CD4-positive, alpha-beta T cell treated with Interleukin-12 subunit alpha and Interleukin-12 subunit beta, for 1 hour (primary cell): ENCODE measurements around the gene DEGS2.
"Not testable (repeated sequence)": the region's sequence is repeated elsewhere in the genome, so short reads cannot be mapped to it uniquely, and the experiment has no call there.

Source experiments
- DNase-seq: peaks from one replicate; pipeline ENCODE4 v3.0.0-alpha.2; 2020

DEGS2 gene

DNA sequence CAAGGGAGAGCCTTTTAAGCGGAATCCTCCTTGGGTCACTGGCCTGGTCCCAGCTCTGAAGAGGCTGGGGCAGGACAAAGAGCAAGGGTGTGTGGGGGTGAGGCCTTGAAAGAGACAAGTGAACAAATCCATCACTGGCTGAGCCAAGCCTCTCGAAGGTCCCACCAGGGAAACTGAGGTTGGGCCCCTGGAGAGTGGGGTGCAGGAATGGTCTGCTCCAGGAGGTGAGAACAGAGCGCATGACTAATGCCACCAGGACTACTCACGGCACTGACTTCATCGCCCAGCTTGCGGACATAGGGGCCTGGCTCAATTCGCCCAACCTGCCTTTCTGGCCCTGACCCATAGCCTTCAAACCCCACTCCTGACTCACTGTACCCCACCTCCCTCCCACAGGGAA is 19.2 kb upstream of the DEGS2 start:
- DNase-seq: no peak

DNA sequence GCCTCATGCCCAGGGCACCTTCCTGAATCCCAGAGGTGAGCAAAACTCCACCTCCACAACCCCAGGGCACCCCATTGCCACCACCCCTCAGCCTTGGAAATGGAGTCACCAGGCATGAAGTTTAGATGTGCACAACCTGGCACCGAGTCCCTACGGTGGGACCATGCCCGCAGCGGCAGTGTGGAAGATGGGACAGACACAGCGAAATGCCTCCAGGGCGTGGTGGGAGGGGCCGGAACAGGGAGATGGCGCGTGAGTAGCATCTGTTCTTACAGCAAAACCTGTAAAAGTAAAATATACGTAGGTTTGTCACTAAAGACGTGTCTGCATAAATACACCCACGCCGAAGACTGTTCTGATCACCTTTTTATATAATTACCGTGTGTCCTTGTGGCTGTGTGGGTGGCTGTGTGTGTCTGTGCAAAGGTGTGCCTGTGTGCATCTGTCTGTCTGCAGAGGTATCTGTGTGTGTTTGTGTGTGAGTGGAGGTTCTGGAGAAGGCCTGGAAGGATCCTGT is 17.4 kb upstream of the DEGS2 start:
- no peak for DNase-seq

DNA sequence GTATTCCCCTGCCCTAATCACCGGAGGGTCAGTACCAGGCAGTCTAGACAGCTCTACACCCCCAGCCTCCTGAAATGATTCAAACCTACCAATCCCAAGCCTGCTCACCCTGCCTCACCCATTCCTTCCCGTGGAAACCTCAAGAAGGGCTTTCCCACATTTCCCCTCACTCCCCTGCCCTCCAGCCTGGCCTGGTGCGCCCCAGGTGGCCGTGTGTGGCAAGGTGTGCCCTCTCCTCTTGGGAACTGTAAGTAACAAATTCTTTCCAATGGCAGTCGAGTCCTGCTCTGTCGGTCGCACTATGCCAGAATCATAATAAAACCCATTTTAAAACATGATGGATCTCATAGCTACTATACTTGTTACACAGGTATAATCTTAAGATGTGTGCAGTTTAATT is 13.9 kb upstream of the DEGS2 start:
- no peak for DNase-seq

DNA sequence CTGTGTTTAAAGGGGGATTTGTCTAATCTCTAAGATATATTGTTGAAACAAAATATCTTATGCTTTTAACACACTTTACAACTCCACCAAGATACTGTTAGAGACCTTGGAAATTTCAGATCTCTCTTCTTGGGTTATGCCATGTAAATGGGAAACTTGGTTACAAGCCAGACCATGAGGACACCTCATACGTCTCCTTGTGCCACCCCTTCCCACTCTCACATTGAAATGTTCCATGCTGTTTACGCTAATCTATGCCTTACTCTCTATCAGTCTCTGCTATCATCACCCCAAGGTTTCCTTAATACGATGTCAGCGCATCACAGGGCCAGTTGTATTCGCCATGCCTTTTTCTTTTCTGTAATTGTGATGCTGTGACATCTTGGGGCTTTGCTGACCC is 13.4 kb upstream of the DEGS2 start:
- DNase-seq: no peak

DNA sequence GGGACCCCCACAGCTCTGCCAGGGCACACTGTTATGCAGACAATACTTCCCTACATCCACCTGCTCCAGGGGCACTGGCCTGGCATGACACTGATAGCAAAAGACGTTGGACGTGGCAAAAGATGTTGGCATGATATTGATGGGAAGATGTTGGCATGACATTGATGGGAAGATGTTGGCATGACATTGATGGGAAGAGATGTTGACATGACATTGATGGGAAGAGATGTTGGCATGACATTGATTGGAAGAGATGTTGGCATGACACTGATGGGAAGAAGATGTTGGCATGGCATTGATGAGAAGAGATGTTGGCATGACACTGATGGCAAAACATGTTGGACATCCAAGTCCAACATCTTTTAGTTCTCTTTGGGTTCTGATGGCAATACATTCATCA is 11.4 kb upstream of the DEGS2 start:
- DNase-seq: no peak

DNA sequence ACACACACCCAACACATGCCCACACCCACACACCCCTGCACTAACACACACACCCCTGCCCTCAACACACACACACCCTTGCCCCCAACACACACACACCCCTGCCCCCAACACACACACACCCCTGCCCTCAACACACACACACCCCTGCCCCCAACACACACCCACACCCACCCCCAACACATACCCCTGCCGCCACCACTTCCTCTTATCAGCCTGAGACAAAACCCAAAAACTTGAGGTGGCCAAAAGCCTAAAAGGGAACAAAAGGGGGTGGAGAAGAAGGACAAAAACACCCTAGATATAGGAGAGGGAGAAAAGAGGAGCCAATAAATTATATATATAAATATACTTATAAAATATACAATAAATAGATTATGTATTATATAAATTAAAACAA is 9.1 kb upstream of the DEGS2 start:
- no peak for DNase-seq

DNA sequence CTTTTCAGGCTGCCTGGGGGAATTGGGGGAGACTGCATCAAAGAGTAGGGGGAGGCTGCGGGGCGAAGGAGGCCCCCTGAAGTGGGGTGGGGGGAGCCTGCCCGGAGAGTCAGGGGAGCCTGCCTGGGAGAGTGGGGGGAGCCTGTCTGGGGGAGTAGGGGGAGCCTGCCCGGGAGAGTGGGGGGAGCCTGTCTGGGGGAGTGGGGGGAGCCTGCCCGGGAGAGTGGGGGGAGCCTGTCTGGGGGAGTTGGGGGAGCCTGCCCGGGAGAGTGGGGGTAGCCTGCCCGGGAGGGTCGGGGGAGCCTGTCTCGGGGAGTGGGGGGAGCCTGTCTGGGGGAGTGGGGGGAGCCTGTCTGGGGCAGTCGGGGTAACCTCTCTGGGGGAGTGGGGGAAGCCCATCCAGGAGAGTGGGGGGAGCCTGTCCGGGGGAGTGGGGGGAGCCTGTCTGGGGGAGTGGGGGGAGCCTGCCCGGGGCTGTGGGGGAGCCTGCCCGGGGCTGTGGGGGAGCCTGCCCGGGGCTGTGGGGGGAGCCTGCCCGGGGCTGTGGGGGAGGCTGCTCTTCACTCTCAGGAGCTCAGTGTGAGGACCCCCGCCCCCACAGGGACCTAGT is 6.5 kb upstream of the DEGS2 start:
- no peak for DNase-seq

DNA sequence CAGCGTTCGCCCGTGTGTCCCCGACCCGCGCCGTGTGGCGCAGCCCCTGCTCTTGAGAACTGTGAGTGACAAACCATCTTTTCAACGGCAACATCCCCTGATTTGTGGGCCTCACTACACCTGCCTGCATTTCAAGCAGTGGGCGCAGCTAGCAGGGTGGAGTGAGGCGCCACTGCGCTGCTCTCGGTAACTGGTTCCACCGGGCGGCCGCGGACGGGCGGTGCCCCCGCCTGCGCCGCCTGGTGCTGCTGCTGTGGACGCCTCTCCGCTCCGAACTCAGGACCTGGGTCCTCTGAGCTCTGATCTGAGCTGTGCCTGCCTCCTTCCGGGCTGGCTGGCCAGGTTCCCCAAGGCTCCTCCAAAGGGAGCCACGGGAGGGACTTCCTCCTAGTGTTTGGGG is 5.9 kb upstream of the DEGS2 start:
- DNase-seq: no peak

DNA sequence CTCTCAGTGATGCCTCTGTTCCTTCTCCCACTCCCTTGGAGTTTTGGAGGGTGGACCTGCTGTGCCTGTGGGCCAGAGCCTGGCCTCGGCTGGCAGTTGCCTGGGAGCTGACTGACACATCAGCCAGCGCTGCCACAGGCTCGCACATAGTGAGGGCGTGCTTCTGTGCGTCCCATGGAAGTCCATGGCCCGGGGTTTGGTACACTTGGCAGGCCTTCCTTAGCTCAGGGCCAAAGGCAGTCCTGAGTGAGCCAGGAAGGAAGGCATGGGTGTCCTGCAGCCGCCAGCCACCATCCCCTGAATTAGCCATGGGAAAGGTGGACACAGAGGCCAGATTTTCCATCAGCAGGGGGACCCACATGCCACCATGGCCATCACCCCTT is 1.1 kb upstream of the DEGS2 start:
- DNase-seq: no peak

DNA sequence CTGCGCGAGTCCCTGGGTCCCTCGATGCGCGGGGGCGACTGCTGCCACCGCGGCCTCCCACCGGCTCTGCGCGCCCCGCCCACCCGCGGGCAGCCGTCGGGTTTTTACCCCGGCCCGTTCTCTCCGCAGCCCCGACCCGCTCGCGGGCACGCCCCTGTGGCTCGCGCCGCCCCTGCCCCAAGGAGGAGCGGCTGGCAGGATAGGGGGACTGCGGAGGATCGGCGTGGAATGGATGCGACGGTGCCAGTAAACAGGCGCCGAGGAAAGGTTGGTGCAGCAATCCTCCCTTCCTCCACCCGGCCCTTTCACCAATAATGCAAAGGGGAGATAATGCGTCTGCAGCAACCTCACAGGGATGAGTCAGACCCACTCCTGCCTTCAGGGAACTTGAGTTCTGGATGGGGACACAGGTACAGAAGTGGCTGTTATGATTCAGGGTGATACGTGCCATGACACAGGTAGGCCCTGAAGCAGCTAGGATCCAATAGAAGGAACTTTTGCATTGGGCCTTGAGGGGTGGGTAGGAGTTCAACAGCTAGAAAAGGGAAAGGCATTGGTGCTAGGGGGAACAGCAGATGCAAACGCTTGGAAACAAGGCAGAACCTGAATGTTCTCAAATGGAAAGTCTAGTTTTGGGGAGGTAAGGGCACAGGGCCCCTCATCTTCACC is 554 bp upstream of the DEGS2 start:
- no peak for DNase-seq

DNA sequence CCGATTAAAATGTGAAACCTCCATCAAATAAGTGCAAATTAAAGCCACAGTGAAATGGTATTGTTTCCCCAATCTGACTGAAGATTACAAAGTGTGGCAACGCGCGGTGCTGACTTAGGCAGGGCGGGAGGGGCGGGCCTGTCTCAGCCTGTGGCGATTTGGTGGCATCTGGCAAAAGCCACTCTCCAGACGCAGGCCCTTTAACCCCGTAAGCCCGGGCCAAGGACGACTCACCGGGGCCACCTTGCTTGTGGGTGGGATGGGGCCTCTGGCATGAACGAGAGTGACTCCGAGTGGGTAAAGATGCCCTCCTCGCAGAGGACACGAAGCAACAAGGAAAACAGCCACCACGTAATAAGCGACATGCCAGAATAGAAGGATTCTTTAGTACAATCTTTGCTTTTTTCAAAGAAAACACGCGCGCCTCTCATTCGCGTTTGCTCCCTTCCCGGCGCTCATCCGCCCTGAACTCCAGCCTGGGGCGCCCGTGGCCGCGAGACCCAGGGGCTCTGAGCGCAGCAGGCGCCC is 815 bp downstream of the DEGS2 start:
- no peak for DNase-seq

DNA sequence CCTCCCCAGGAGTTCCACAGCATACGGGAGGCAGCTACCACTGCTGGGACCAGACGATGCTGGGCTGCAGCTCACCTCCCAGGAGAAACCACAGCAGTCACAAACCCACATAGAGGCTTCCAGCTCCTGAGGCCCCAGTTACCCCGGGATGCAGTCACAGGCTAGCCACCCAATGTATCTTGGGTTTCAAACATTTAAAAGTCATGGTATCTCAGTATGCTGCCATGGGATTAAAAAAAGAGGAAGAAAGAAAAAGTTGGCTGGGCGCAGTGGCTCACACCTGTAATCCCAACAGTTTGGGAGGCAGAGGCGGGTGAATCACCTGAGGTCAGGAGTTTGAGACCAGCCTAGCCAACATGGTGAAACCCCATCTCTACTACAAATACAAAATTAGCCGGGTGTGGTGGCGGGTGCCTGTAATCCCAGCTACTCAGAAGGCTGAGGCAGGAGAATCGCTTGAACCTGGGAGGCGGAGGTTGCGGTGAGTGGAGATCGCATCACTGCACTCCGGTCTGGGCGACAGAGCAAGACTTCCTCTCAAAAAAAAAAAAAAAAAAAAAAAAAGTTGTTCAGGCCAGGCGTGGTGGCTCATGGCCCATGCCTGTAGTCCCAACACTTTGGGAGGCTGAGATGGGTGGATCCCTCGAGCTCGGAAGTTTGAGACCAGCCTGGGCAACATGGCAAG is 1.8 kb downstream of the DEGS2 start:
- DNase-seq: not testable (repeated sequence)

DNA sequence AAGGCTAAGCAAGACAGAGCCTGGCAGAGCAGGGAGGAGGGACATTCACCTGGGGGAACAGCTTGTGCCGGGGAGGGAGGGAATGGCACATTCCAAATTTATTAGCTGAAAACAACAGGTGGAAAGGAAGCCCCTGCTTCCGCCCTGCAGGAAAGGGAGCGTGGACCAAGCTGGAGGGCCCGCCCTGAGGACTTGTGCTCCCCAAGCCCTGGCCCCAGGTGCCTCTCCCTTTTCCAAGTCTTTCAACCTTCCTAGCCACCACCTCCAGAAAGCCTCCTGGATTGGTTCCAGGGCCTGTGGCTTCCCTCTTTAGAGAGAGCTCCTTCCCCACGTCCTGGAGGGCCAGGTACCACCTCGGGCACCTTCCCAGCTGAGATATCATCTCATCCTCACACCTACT is 2.7 kb downstream of the DEGS2 start:
- no peak for DNase-seq

DNA sequence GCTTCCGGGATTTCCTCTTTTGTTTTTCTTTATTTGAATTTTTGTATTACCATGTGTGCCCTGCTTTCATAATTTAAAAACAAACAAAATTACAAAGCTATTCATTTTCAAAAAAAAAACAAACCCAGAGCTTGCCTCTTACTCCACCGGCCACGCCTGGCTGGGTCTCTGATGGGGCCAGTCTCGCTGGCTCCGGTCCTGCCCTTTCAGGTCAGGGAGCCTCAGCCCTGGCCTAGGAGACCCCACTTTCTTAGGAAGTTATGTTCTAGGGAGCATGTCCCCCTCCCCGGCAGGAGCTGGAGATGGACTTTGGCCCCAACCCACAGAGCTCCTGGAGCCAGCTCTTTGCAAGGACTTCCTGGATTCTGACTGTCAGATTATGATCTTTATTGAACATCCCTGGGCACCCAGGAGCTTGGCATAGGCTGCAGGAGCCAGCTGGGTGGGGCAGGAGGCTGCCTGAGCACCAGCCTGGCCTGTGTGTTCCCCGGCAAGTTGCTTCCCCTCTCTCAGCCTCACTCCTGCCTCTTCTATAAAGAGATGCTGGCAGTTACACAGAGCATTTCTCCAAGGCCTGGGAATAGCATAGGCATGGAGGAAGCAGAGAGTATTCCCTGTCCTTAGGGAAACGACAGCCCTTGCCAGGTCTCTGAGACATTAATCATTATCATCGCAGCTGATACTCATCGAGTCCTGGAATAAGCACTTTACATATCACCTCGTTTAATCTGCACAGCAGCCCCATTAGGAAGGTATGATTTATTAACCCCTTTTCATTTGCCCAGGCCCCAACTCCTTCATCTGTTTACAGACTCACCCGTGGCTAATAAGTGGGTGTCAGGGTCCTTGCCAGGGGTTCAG is 3.5 kb downstream of the DEGS2 start:
- no peak for DNase-seq

DNA sequence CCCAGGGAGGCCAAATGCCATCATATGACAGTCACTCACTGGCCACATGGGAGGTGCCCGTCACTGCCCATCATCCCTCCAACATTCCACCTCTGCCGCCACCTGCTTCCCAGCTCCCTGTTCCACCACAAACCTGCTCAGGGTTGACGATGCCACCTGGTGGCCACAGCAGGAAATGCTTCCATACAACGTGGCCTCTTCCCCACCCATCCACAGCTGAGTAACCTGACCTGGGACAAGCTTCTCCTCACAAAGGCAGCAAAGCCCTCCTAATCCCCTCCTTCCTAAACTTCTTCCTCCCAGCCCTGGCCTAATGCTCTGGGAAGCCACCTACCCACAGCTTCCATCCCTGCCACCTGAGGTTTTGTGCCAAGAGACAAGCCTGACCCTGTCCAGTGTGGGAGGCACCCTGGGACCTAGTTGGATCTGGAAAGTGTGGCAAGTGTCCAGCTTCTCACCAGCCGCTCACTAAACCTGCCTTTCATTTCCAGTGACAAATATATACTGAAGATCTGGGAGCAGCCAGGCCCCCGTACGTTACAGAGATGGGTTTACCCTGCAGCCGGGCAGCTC is 4.3 kb downstream of the DEGS2 start:
- no peak for DNase-seq

DNA sequence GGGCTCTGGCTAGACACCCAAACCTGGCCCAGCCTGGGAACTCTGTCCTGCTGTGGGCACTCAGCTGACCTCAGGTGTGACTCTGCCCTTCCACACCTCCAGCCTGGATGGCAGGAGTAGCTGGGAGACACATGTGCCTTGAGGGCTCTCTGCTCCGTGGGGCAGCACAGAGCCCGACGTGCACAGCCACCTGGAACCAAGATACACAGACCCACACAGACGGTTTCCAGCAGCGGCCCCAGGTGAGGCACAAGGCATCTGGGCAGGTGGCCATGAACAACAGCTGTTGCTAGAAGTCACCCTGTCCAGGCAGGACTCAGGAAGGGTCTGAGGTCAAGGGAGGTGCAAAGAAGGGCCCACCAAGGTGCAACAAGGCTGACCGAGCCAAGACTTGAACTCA is 5.9 kb downstream of the DEGS2 start:
- no peak for DNase-seq

DNA sequence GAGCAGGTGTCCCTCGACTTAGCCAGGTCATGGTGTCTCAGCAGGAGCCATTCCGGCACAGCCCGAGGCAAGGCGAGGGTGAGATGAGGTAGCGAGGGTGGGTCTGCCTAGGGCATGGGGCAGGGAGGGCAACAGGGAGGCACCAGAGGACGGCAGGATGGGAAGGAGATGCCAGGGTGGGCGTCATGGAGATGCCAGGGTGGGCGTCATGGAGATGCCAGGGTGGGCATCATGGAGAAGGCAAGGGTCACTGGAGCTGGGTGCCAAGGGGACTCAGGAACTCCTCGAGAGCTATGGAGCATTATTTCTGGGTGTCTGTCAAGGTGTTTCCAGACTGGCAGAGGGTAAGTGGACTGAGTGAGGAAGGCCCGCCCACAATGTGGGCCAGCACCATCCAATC is 7.4 kb downstream of the DEGS2 start:
- DNase-seq: no peak

DNA sequence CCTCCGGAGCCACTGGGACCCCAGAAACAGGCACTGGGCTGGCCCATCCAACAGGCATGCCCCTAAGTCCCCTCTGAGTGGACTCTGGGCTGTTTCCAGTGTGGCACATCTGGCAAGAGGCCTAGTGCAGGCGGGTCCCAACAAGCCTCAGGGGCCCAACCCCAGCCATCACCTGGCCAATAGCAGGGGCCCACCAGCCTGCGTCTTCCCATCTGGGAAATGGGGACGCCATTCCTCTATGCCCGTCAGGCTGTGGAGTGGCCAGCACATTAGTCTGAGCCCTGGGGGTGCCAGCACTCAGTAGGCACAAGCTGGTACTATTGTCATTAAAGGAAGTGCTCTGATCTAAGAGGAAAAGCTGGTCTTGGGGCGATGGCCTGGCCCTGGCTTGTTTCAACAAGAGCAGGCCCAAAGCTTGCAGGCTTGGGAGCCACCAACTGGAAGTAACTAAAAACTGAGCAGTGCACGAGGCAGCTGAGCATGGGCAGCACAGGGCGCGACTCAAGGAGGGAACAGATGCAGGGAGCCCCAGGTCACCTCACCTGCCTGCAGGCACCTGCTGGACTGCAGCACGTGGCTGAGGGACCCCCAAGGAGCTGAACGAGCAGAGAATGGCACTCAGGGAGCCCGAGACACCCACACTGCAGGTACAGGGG is 8.4 kb downstream of the DEGS2 start:
- DNase-seq: no peak

DNA sequence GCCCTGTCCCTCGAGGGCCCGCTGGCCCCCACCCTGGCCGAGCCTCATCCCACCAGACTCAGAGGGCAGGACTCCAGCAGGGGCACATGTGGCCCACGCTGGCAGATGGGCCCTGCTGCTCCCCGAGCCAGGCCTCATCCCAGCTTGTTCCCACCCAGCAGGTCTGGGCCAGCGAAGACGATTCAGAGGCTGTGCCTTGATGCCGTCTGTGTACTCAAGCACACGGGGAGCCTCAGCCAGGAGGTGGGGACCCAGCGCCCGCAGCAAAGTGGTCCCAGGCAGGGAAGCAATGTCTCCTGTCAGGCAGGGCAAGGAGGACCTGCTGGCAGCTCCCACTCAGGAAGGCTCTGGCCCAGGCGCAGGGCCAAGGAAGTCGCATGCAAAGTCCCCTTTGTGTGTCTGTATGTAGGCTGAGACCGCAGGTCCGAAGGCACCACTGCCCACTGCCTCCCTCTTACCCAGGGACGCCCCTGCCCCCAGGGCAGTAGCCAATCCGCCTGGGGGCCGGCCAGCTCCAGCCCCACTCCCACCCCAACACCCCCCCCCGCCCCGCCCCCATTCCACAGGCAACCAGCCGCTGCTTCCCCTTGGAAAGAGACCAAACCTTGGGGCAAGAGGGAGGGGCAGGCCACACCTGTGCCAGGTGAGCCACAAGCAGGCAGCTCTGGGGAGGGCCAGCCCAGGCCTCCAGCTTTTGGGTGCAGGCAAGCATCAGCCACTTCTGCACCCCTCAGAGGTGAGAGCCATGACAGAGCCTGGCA is 9.4 kb downstream of the DEGS2 start:
- no peak for DNase-seq

DNA sequence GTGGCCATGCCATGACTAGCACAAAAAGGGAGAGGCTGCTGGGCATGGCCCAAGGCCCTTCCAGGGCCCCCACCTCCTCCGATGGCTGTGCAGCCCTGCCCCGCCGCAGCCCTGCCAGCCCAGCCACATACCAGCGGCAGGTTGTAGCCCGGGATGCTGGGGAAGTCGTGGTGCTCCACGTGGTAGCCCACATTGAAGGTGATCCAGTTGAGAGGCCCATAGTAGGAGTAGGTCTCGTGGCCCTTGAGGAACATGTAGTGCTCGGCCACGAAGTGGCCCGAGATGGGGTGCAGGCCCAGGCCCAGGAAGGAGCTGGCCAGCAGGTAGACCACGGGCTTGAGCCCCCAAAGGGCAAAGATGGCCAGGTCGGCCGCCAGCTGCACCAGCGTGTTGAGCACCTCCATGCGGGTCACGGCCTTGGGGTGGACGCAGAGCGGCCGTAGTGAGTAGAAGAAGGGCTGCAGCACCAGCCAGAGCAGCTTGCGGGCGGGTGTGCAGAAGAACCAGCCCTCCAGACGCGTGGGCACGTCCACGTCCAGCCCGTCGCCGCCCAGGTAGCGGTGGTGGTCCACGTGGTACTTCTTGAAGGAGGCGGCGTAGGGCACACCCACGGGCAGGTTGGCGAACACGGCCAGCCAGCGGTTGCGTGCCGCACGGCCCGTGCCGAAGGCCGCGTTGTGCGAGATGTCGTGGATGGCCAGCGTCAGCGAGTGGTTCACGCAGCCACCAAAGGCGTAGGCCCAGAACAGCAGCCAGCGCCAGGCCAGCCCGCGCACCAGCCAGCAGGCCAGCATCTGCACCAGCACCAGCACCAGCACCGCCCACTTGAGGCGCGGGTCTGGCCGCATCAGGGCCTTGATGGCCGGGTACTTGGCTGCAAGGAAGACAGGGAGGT is 10.4 kb downstream of the DEGS2 start:
- no peak for DNase-seq
